AG09309 (cell line): Measurements from ENCODE around the gene SELENOM.

Experiments used
- DNase-seq: peaks from one replicate; pipeline ENCODE4 v3.0.0-alpha.2; 2010; ENCODE audit warnings: low read depth
- H3K4me3 ChIP-seq: 2 replicates; pipeline ENCODE4 v1.5.1; 2011; ENCODE audit warnings: mild to moderate bottlenecking, low read depth, low read length, moderate library complexity; ENCODE audit not compliant: control insufficient read depth
- TF ChIP-seq, protein P1 (sequence below): IDR thresholded peaks from 2 replicates; pipeline ENCODE4 v1.5.1; 2011; ENCODE audit warnings: mild to moderate bottlenecking, low read depth, low read length, inconsistent platforms; ENCODE audit not compliant: insufficient read depth, control insufficient read depth; ENCODE audit errors: missing control alignments

The SELENOM gene, protein sequence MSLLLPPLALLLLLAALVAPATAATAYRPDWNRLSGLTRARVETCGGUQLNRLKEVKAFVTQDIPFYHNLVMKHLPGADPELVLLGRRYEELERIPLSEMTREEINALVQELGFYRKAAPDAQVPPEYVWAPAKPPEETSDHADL

DNA sequence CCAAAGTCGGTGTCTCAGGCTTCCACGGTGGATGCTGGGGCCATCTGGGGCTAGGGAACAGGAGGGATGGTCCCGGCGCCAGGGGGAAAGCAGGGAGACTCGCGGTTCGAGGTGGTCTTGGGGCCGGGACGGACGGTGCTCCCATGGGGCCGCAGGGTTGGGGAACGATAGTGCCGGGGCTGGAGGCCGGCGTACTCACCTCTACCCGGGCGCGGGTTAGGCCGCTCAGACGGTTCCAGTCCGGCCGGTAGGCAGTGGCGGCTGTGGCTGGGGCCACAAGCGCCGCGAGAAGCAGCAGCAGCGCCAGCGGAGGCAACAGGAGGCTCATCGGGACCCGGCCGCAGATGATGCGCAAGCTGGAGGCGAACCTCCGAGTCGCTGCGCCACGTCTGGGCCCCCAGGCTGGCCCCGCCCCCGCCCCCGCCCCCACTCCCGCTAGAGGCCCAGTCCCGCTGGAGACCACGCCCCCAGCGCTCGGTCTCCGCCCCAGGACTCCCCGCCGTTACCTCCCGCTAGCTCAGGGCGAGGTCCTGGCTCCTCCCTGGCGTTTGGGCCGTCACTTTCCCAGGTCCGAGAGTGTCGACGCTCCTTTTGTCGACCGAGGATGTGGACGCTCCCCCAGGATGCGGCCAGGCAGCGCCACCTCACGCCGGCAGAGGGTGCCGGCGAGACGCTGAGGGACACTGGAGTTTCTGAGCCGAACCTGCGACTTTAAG, at the start of gene SELENOM:
SELENOM (minus strand) TSS at position 391 of the 716 bp plus-strand sequence; CDS start at position 328, 63 bp downstream.
- DNase-seq: peak; percentile 92
- TF ChIP-seq, protein P1, sequence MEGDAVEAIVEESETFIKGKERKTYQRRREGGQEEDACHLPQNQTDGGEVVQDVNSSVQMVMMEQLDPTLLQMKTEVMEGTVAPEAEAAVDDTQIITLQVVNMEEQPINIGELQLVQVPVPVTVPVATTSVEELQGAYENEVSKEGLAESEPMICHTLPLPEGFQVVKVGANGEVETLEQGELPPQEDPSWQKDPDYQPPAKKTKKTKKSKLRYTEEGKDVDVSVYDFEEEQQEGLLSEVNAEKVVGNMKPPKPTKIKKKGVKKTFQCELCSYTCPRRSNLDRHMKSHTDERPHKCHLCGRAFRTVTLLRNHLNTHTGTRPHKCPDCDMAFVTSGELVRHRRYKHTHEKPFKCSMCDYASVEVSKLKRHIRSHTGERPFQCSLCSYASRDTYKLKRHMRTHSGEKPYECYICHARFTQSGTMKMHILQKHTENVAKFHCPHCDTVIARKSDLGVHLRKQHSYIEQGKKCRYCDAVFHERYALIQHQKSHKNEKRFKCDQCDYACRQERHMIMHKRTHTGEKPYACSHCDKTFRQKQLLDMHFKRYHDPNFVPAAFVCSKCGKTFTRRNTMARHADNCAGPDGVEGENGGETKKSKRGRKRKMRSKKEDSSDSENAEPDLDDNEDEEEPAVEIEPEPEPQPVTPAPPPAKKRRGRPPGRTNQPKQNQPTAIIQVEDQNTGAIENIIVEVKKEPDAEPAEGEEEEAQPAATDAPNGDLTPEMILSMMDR: peak; percentile 97
- H3K4me3 ChIP-seq: peak within 1 kb of the TSS; percentile 91

DNA sequence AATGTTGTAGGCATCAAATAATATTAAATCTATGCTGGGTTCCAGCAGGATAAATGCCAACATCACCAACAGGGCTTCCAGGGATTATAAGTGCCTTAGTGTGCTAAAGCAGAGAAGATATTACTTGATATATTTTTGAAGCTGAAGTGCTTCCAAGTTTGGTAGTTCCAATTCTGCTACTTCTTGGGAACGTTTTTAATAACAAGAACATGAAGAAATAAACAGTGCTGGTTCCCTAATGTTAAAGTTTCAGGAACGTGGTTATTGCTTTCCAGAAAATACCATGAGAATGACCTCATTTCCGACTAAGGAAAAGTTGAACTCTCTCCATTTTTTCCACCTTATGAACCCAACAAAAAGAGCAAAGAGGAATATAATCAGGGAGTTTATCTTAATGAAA, 48.1 kb upstream of the SELENOM start:
- H3K4me3 ChIP-seq: no peak overlapping the region
- DNase-seq: no peak
- TF ChIP-seq, protein P1: no peak

DNA sequence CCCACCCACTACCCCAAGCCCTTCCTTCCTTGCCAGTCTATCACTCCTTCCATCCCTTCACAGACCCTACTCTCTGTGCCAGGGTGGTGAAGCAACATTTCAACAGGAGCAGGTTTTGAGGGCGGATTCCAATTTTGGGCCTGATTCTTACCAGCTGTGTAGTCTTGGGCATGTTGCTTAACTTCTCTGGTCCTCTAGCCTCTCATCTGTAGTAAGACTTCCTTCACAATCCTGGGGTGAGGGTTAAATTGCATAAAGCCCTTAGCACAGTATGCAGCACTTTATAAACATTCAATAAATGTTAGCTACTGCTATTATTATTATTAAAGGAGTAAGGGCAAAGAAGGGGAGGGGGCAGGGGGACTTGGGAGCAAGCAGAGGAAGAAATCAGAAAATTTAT, 47.6 kb upstream of the SELENOM start:
- H3K4me3 ChIP-seq: no peak overlapping the region
- TF ChIP-seq, protein P1: no peak

DNA sequence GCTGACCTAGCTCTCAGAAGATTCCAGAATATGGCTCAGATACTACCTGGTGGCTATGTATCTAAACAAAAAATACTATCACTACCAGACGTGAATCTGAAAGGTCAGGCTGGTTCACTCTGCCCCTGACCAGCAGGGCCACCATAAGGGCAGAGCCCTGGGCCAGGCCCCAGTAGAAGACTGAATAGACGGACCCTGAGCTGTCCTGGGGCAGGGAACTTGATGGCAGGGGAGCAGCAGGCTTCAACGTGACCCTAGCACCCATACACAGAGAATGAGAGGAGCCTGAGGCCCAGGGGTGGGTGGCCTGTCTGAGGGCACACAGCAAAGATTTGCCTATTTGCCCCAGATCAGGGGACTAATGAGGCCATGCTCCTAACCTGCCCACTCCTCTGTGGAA, 46.0 kb upstream of the SELENOM start:
- DNase-seq: no peak
- no peak overlapping the region for H3K4me3 ChIP-seq
- TF ChIP-seq, protein P1: no peak

More for the DNA sequence above, 47.6 kb upstream of the SELENOM start:
- DNase-seq: no peak

DNA sequence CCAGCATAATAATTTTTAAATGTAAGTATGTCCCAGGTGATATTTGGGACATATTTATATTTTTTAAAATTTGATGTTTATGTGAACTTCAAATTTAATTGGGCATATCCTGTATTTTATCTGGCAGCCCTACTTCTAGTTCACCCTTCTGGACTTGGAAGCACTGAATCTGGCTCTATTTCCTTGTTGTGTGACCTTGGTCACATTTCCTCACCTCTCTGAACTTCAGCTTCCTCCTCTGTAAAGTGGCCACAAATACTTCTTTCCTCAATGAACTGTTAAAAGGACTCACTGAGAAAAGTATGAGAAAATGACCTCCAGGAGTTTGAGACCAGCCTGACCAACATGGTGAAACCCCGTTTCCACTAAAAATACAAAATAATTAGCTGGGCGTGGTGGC, 44.5 kb upstream of the SELENOM start:
- DNase-seq: no peak
- TF ChIP-seq, protein P1: no peak
- H3K4me3 ChIP-seq: no peak overlapping the region

DNA sequence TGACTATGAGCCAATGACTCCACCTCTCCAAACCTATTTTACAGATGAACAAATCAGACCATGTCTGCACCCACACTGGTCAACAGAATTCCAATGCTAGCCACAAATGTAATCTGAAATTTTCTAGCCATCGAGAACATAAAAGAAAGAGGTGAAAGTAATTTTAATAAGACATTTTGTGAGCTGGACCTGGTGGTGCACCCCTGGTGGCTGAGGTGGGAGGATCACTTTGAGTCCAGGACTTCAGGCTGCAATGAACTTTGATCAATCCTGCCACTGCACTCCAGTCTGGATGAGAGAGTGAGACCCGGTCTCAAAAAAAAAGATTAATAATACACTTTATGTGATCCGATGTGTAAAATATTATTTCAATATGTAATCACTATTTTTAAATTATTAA, 43.2 kb upstream of the SELENOM start:
- DNase-seq: no peak
- no peak overlapping the region for H3K4me3 ChIP-seq
- TF ChIP-seq, protein P1: peak; percentile 45
